HCT116 (cell line): ENCODE results near the gene BCL11A. TPM values are rescaled to one million over a fixed set of nuclear protein-coding genes. Genes with fewer than 3 reads are reported as not detected.

ENCODE experiments used
- ATAC-seq: fragments of 200-7000 bp; cut with Tn5 transposase; 2 replicates; pipeline ENCODE4 v1.9.1; 2020; ENCODE audit warnings: mild to moderate bottlenecking, moderate library complexity
- BruUV-seq: library from RNA; stranded (reverse); fragments of 400-500 nt; replicated peaks from 2 replicates; lab custom pipeline; 2021; lab: Mats Ljungman, UMichigan
- CTCF ChIA-PET: fragments of 300-600 bp; sonication (Branson Sonifier 250); formaldehyde crosslinking; loops from one replicate; lab custom pipeline; 2021; ENCODE audit warnings: antibody characterized with exemption; lab: Charles Lee
- POLR2A ChIA-PET: fragments of 300-600, 350-600 bp; sonication (Branson Sonifier 250); formaldehyde crosslinking; loops from one replicate; lab custom pipeline; 2021; ENCODE audit warnings: antibody characterized with exemption; lab: Charles Lee
- RAD21 ChIA-PET, 2 experiments: fragments of 300-600 bp; sonication (Branson Sonifier 250); formaldehyde crosslinking; loops; one replicate each; lab custom pipeline; 2023; ENCODE audit warnings: low total read pairs in 2 of 2; ENCODE audit not compliant: uncharacterized antibody in 2 of 2, unreplicated experiment in 2 of 2, low non-redundant PET in 1 of 2; lab: Charles Lee
- DNase-seq: peaks from one replicate; pipeline ENCODE4 v3.0.0-alpha.2; 2010; ENCODE audit warnings: low read depth, low spot score
- H2AFZ ChIP-seq: fragments of 200-600 bp; shearing (Covaris generic), sonication (generic); 2 replicates; pipeline ENCODE4 v1.6.1; 2017; ENCODE audit warnings: low read depth, mixed run types, mixed read lengths, antibody characterized with exemption, low read length; ENCODE audit not compliant: poor library complexity, severe bottlenecking
- H3K27ac ChIP-seq: 2 replicates; pipeline ENCODE4 v1.5.1; 2012; ENCODE audit warnings: low read depth, low read length
- H3K27me3 ChIP-seq: fragments of 200-600 bp; sonication (generic); 2 replicates; pipeline ENCODE4 v1.6.1; 2016; ENCODE audit warnings: mixed run types, low read length, mixed read lengths; ENCODE audit not compliant: insufficient read depth
- H3K36me3 ChIP-seq, 2 experiments: fragments of 200-500 bp in 1 of 2; fragments of 200-600 bp in 1 of 2; sonication (Bioruptor generic) in 1 of 2; sonication (generic) in 1 of 2; 2 replicates each; pipeline versions ENCODE4 v1.5.1 to v1.6.1; 2014 to 2016; ENCODE audit warnings: low read length in 2 of 2, inconsistent platforms in 1 of 2, mixed read lengths in 1 of 2, mixed run types in 1 of 2; ENCODE audit not compliant: insufficient read depth in 2 of 2, control insufficient read depth in 1 of 2
- H3K4me1 ChIP-seq, 2 experiments: fragments of 200-600 bp in 1 of 2; sonication (generic) in 1 of 2; 2 replicates each; pipeline versions ENCODE4 v1.5.1 to v1.6.1; 2012 to 2017; ENCODE audit warnings: low read length in 2 of 2, inconsistent platforms in 1 of 2, mild to moderate bottlenecking in 1 of 2, mixed read lengths in 1 of 2, mixed run types in 1 of 2, moderate library complexity in 1 of 2; ENCODE audit not compliant: insufficient read depth in 2 of 2, control insufficient read depth in 1 of 2
- H3K4me2 ChIP-seq: fragments of 200-600 bp; sonication (generic); 2 replicates; pipeline ENCODE4 v1.6.1; 2017; ENCODE audit warnings: mixed run types, low read length, mixed read lengths
- H3K4me3 ChIP-seq, 2 experiments: fragments of 200-600 bp in 1 of 2; sonication (generic) in 1 of 2; replicated peaks in 1 of 2; 2 replicates each; pipeline ENCODE4 v1.5.1; 2011 to 2016; ENCODE audit warnings: low read length in 2 of 2, control low read depth in 1 of 2, low read depth in 1 of 2, mild to moderate bottlenecking in 1 of 2, mixed read lengths in 1 of 2, mixed run types in 1 of 2
- H3K79me2 ChIP-seq: fragments of 200-600 bp; sonication (generic); 2 replicates; pipeline ENCODE4 v1.6.1; 2017; ENCODE audit warnings: mild to moderate bottlenecking, mixed run types, low read length, moderate library complexity, mixed read lengths; ENCODE audit not compliant: insufficient read depth
- H3K9ac ChIP-seq: fragments of 200-600 bp; sonication (generic); 2 replicates; pipeline ENCODE4 v1.6.1; 2016; ENCODE audit warnings: low read length, mixed read lengths
- H3K9me2 ChIP-seq: fragments of 200-600 bp; sonication (generic), shearing (Covaris generic); 2 replicates; pipeline ENCODE4 v1.6.1; 2017; ENCODE audit warnings: mixed run types, mild to moderate bottlenecking, moderate library complexity; ENCODE audit not compliant: insufficient read depth
- H3K9me3 ChIP-seq, 2 experiments: fragments of 200-500 bp in 1 of 2; fragments of 200-600 bp in 1 of 2; sonication (Bioruptor generic) in 1 of 2; sonication (generic) in 1 of 2; 2 replicates each; pipeline ENCODE4 v1.6.1; 2014 to 2017; ENCODE audit warnings: low read length in 2 of 2, mixed read lengths in 2 of 2, inconsistent platforms in 1 of 2, low read depth in 1 of 2, mild to moderate bottlenecking in 1 of 2, mixed run types in 1 of 2, moderate library complexity in 1 of 2; ENCODE audit not compliant: control insufficient read depth in 1 of 2, insufficient read depth in 1 of 2
- H4K20me1 ChIP-seq: fragments of 200-600 bp; sonication (generic), shearing (Covaris generic); 2 replicates; pipeline ENCODE4 v1.6.1; 2017; ENCODE audit warnings: mixed run types, mild to moderate bottlenecking, moderate library complexity; ENCODE audit not compliant: insufficient read depth
- EGR1 ChIP-seq: IDR thresholded peaks from 2 replicates; pipeline ENCODE4 v1.6.1; 2012; ENCODE audit warnings: low read depth
- JUND ChIP-seq: IDR thresholded peaks from 2 replicates; pipeline ENCODE4 v1.6.1; 2012
- POLR2A ChIP-seq: IDR thresholded peaks from 2 replicates; pipeline ENCODE4 v1.7.0; 2011; ENCODE audit warnings: borderline replicate concordance; ENCODE audit not compliant: insufficient read depth, insufficient read length; ENCODE audit errors: extremely low read depth
- SIN3A ChIP-seq: IDR thresholded peaks from 2 replicates; pipeline ENCODE4 v1.6.1; 2012; ENCODE audit warnings: low read depth
- SRF ChIP-seq: IDR thresholded peaks from 2 replicates; pipeline ENCODE4 v1.6.1; 2012; ENCODE audit warnings: low read depth
- ZBTB33 ChIP-seq: IDR thresholded peaks from 2 replicates; pipeline ENCODE4 v1.6.1; 2011; ENCODE audit warnings: mild to moderate bottlenecking, low read length, moderate library complexity; ENCODE audit not compliant: insufficient replicate concordance; ENCODE audit errors: extremely low read depth
- intact Hi-C: fragments of 100-400 bp; cut with micrococcal nuclease; formaldehyde crosslinking; loops from 2 replicates; pipeline ENCODE4 v1.10.0; 2022
- total RNA-seq: library from RNA; stranded (reverse); gene quantifications from one replicate; pipeline ENCODE4 v1.2.1, GENCODE V29; 2021; ENCODE audit not compliant: unreplicated experiment

The BCL11A gene
- total RNA-seq, 1 experiment from 2014 or later, result 0.71 TPM

- H3K4me2 ChIP-seq, result no peak overlapping the region
- DNase-seq, result no peak
- POLR2A ChIA-PET, result no interaction called here
Measured at GRCh38 chr2:60480089-60480773, 73.2 kb downstream of the BCL11A start.

More at GRCh38 chr2:60480089-60480773, 73.2 kb downstream of the BCL11A start:
- Histone ChIP-seq H3K4me3 (no peak overlapping the region), H3K36me3 (no peaks in the 10 kb centered on the region), H3K9me3 (no peaks in the 10 kb centered on the region), H3K4me1 (no peaks in the 10 kb centered on the region), H3K9me2 (no peaks in the 10 kb centered on the region), H3K9ac (no peak overlapping the region), H3K27me3 (peaks cover 35% of the 10 kb centered on the region), H4K20me1 (no peaks in the 10 kb centered on the region), H2AFZ (no peak overlapping the region)
- ChIA-PET CTCF (no interaction called here), RAD21 (no interaction called here)
- ATAC-seq, result no peak
- TF ChIP-seq SRF, result no peak
- no peak for TF ChIP-seq SIN3A
- TF ChIP-seq EGR1, result no peak
- no peak for TF ChIP-seq JUND
- no peak for TF ChIP-seq POLR2A
- no peak for TF ChIP-seq ZBTB33
- TF ChIP-seq, all 23 proteins: peak for 0
- no TSS peak for BruUV-seq
- H3K27ac ChIP-seq, result no peak overlapping the region
- intact Hi-C loops, result no loop called here
- H3K79me2 ChIP-seq, result no peaks in the 10 kb centered on the region
